HS-5 (cell line): ENCODE data around the gene GDF7.

ENCODE experiments used
- DNase-seq: peaks from one replicate; pipeline ENCODE4 v3.0.0-alpha.2; 2012; ENCODE audit warnings: low read depth

The GDF7 gene

GRCh38 chr2:20674309-20674965 lies 7.5 kb downstream of the GDF7 start:
- DNase-seq = no peak

- DNase-seq = peak; percentile 61
These were observed 8.2 kb downstream of the GDF7 start for GRCh38 chr2:20674974-20675679.

GRCh38 chr2:20675701-20676352 lies 8.9 kb downstream of the GDF7 start:
- no peak for DNase-seq

- no peak for DNase-seq
These were observed 9.6 kb downstream of the GDF7 start for GRCh38 chr2:20676353-20677215.

GRCh38 chr2:20677301-20678085 lies 10.5 kb downstream of the GDF7 start:
- DNase-seq = no peak

- no peak for DNase-seq
These were observed 11.1 kb downstream of the GDF7 start for GRCh38 chr2:20678086-20678395.

GRCh38 chr2:20678780-20679179 lies 11.8 kb downstream of the GDF7 start:
- no peak for DNase-seq

GRCh38 chr2:20680744-20681375 lies 13.9 kb downstream of the GDF7 start:
- DNase-seq = no peak

- no peak for DNase-seq
These were observed 15.4 kb downstream of the GDF7 start for GRCh38 chr2:20682167-20682920.

- DNase-seq = no peak
These were observed 17.7 kb downstream of the GDF7 start for GRCh38 chr2:20684581-20685063.

- DNase-seq = no peak
These were observed 20.4 kb downstream of the GDF7 start for GRCh38 chr2:20687260-20687832.

- DNase-seq = no peak
These were observed 22.7 kb downstream of the GDF7 start for GRCh38 chr2:20689428-20690264.

- DNase-seq = no peak
These were observed 24.3 kb downstream of the GDF7 start for GRCh38 chr2:20691076-20691734.

GRCh38 chr2:20692081-20692480 lies 25.1 kb downstream of the GDF7 start:
- no peak for DNase-seq

- DNase-seq = no peak
These were observed 26.4 kb downstream of the GDF7 start for GRCh38 chr2:20693317-20693716.

GRCh38 chr2:20696366-20696765 lies 29.4 kb downstream of the GDF7 start:
- no peak for DNase-seq

GRCh38 chr2:20697322-20697934 lies 30.5 kb downstream of the GDF7 start:
- no peak for DNase-seq
